Activated naive CD4-positive, alpha-beta T cell (primary cell): ENCODE measurements around the gene FAM47E.
"Not testable (repeated sequence)": the region's sequence is repeated elsewhere in the genome, so short reads cannot be mapped to it uniquely, and the experiment has no call there.

Experiments
- DNase-seq, 4 experiments: peaks; one replicate each; lab custom pipeline; 2025; lab: John Stamatoyannopoulos, UW

FAM47E gene

DNA sequence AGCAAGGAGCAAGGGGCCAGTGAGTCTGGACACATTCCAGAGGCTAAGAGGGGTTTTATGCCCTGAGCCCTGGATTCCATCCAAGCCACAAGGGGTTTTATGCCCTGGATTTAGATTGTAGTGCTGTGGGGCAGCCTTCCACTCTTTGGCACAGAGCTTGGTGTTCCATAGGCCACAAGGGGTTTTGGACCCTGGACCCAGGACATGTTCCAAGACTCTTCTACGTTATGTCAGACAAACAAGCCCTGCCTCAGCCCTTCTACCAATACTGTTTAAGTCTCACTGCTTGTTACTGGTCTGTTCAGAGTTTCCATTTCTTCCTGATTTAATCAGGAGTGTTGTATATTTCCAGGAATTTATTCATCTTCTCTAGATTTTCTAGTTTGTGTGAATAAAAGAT lies 25.1 kb upstream of the FAM47E start:
- no peak for DNase-seq

DNA sequence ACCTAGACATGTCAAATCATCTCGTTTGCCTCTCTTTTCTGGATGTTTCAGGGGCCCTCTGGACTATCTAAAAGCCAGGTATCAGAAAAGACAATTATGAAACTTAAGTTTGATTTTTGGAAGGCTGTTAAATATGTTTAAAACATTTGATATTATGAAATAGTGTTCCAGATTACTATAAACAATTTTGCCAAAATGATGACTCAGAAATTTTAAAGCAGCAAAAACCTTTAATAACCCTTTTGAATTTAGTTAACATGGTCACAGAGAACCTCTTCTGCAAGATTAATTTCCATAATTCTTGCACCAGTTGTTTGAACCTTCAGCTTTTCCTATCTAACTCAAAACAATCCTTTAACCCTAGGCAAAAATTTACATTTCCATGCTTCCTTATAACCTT lies 18.8 kb upstream of the FAM47E start:
- no peak for DNase-seq

GRCh38 chr4:76233083-76233482 lies 18.4 kb upstream of the FAM47E start:
- no peak for DNase-seq

GRCh38 chr4:76233529-76233928 lies 18.0 kb upstream of the FAM47E start:
- no peak for DNase-seq

GRCh38 chr4:76233967-76234678 lies 17.4 kb upstream of the FAM47E start:
- DNase-seq: no peak

DNA sequence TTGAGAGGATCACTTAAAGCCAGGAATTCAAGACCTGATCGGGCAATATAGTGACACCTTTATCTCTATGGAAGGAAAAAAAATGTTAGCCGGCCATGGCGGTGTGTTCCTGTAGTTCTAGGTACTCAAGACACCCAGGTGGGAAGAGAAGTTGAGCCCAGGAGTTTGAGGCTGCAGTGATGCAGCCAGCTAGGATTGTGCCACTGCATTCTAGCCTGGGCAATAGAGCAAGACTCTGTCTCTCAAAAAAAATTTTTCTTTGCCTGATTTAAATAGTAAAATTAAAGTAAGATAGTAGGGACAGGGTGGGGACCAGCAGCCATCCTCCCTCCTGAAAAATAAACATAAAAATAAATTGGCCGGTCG lies 16.9 kb upstream of the FAM47E start:
- DNase-seq: no peak

DNA sequence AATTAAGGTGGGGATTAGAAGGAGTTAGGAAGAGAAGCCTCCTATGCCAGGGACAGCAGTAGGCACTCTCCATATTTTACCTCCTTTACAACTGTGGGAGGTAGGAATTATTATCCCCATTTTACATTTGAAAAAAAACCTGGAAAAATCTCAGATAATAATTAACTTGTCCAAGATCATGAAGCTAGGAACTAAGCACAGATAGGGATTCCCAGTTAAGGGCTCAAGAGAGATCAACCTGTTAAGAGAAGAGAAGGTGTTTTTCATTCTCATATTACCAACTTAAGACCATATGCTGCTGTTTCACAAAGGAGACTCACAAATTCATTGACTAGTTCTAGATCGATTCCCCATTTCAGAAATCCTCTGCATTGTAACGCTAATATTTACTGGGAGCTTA lies 16.1 kb upstream of the FAM47E start:
- DNase-seq: no peak

DNA sequence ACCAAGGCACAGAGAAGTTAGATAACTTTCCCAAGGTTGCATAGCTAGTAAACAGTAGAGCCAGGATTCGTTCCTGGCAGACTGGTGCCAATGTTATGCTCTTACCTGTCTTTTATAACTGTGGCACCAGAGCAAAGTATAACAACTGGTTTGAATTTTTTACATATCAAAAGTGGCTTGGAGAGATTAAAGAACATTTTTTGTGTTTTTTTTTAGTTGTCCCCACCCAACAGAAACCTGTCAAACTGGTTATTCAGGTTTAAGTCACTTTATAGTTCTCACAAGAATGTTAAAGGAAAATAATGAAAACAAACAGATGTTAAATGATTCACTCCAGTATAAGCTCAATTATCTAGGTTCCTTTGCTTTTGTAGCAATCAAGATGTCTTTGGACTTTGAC lies 15.6 kb upstream of the FAM47E start:
- DNase-seq: no peak

GRCh38 chr4:76238236-76238635 lies 13.3 kb upstream of the FAM47E start:
- no peak for DNase-seq

DNA sequence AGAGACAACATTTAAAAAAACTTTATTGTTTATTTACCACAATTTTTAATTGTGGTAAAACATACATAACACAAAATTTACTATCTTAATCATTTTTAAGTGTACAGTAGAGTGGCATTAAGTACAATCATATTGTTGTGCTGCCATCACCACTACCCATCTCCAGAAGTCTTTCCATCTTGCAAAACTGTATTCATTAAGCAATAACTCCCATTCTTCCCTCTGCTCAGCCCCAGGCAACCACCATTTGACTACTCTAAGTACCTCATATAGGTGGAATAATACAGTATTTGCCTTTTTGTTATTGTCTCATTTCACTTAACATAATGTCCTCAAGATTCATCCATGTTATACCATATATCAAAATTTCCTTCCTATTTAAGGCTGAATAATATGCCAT lies 12.8 kb upstream of the FAM47E start:
- DNase-seq: no peak

- DNase-seq: no peak
Measured at GRCh38 chr4:76240236-76240635, 11.3 kb upstream of the FAM47E start.

DNA sequence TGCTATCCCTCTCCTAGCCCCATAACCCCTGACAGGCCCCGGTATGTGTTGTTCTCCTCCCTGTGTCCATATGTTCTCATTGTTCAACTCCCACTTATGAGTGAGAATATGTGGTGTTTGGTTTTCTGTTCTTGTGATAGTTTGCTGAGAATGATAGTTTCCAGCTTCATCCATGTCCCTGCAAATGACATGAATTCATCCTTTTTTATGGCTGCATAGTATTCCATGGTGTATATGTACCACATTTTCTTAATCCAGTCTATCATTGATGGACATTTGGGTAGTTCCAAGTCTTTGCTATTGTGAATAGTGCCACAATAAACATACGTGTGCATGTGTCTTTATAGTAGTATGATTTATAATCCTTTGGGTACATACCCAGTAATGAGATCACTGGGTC lies 7.6 kb upstream of the FAM47E start:
- not testable (repeated sequence) for DNase-seq

- no peak for DNase-seq
Measured at GRCh38 chr4:76246025-76246424, 5.5 kb upstream of the FAM47E start.

DNA sequence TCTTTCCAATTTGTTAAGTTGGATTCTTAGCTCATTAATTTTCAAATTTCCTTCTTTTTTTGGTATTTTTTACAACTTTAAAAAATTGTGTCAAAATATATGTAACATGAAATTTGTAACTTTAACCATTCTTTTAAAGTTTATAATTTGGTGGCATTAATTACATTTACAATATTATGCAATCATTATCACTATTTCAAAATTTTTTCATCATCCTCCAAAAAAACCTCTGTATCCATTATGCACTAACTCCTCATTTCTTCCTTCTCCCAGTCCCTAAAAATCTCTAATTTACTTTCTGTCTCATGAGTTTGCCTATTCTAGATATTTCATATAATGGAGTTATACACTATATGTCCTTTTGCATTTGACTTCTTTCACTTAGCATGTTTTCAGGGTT lies 4.7 kb upstream of the FAM47E start:
- no peak for DNase-seq

- no peak for DNase-seq
Measured at GRCh38 chr4:76250962-76251361, 559 bp upstream of the FAM47E start.

GRCh38 chr4:76252271-76252653 lies 741 bp downstream of the FAM47E start:
- no peak for DNase-seq

DNA sequence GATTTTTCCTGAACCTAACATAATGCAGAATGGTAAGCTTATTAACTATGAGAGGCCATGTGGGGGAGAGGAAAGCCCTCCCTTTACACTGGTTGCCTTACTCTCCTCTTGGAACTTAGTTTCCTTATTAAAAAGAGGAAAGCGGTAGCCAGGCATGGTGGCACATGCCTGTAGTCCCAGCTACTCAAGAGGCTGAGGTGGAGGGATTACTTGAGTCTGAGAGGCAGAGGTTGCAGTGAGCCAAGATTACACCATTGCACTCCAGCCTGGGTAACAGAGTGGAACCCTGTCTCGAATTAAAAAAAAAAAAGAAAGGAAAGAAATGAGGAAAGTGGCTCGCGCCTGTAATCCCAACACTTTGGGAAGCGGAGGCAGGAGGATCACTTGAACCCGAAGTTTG lies 2.0 kb downstream of the FAM47E start:
- DNase-seq: no peak

- DNase-seq: no peak
Measured at GRCh38 chr4:76256032-76256431, 4.5 kb downstream of the FAM47E start.

DNA sequence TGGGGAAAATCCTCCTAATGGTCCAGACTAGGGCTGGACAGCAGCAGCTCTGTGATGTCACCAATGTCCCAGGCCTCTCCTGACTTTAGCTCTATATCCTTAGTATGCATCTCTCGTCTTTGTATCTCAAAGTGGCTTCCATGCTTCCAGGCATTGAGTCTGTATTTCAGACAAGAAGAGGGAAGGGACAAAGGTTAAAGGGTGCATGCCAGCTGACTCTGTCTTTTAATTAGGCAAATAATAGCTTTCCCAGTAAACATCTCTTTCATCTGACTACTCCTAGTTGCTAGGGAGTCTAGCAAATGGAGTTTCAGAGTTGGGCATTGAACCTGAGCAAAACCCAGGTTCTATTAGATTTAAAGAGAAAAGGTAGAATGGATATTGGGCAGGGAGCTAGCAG lies 5.4 kb downstream of the FAM47E start:
- DNase-seq: no peak

DNA sequence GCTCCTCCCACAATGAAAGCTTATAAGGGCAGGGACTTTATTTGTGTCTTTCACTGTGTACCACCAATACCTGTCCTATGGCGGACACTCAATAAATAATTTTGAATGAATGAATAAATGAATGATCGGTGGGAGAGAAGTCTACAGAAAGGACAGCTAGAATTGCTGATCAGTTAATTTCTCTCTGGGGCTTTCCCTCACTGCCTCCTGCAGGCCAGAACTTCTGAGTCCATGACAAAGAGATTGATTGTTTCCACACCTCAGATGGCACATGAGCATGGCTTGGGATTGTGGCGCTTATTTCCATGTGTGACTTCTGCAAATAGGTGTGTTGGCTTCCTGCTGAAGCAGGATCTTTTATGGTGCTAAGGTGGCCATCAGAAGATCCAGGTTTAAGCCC lies 6.3 kb downstream of the FAM47E start:
- DNase-seq: no peak

DNA sequence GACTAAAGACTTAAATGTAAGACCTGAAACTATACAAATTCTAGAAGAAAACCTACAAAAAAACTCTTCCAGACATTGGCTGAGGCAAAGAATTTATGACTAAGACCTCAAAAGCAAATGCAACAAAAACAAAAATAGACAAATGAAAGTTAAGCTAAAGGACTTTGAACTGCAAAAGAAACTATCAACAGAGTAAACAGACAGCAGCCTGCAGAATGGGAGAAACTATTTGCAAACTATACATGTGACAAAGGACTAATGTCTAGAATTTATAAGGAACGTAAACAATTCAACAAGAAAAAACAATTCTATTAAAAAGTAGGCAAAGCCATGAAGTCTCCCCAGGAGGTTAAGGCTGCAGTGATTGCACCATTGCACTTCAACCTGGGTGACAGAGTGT lies 9.1 kb downstream of the FAM47E start:
- DNase-seq: no peak

- DNase-seq: no peak
Measured at GRCh38 chr4:76265631-76266218, 14.2 kb downstream of the FAM47E start.

DNA sequence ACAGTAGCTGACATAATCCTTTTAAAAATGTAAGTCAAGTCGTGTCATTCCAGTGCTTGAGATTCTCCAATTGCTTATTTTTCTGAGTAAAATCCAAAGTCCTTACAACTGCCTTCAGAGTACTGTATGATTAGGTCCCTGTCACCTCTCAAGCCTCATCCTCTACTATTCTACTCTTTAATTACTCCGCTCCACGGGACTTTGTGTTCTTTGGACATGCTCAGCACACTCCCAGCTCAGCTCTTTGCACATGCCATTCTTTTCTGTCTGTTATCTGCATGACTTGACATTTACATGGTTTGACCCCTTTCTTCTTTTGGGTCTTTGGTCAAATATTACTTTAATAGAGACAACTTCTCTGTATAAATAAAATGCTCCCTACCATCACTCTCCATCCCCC lies 15.1 kb downstream of the FAM47E start:
- no peak for DNase-seq

DNA sequence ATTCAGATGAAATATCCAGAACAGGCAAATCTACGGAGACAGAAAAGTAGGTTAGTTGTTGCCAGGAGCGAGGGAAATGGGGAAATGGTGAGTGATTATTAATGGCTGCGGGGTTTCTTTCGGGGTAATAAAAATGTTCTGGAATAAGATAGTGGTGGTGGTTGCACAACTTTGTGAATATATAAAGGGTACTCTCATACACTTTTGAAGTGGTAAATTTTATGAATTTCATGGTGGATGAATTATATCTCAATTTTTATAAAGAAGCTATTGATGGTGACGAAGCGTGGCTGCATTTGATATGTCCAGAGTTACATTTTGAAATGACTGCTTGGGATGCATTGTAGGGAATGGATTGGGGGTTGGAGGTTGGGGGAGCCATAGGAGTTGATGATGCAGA lies 16.3 kb downstream of the FAM47E start:
- DNase-seq: no peak
